MCF 10A (cell line): Measurements from ENCODE around the gene TGIF2. TPM values are rescaled to one million over a fixed set of nuclear protein-coding genes. Genes with fewer than 3 reads are reported as not detected.

ENCODE experiments used
- BruUV-seq: library from RNA; stranded (reverse); fragments of 400-500 nt; replicated peaks from 2 replicates; lab custom pipeline; 2021; lab: Mats Ljungman, UMichigan
- CTCF ChIA-PET: fragments of 300-600 bp; sonication (Branson Sonifier 250); formaldehyde crosslinking; extraction: SDS; loops from one replicate; lab custom pipeline; 2021; ENCODE audit warnings: antibody characterized with exemption, inconsistent platforms; lab: Yijun Ruan, JAX
- POLR2A ChIA-PET: fragments of 300-600, 350-650 bp; sonication (Branson Sonifier 250); formaldehyde crosslinking; extraction: SDS; loops from one replicate; lab custom pipeline; 2020; ENCODE audit warnings: antibody characterized with exemption, inconsistent platforms; lab: Yijun Ruan, JAX
- DNase-seq: peaks from one replicate; pipeline ENCODE4 v3.0.0-alpha.2; 2018; ENCODE audit not compliant: unreplicated experiment
- H3K27ac Mint-ChIP-seq: one replicate; pipeline ENCODE4 v1.8.0; 2022; ENCODE audit warnings: mild to moderate bottlenecking, low read depth, mixed read lengths; ENCODE audit not compliant: unreplicated experiment
- H3K27me3 Mint-ChIP-seq: one replicate; pipeline ENCODE4 v1.8.0; 2022; ENCODE audit warnings: mixed read lengths; ENCODE audit not compliant: insufficient read depth, unreplicated experiment
- H3K36me3 Mint-ChIP-seq: one replicate; pipeline ENCODE4 v1.8.0; 2022; ENCODE audit warnings: mild to moderate bottlenecking, moderate library complexity, mixed read lengths; ENCODE audit not compliant: insufficient read depth, unreplicated experiment
- H3K4me1 Mint-ChIP-seq: one replicate; pipeline ENCODE4 v1.8.0; 2022; ENCODE audit warnings: mixed read lengths; ENCODE audit not compliant: insufficient read depth, unreplicated experiment
- H3K4me3 Mint-ChIP-seq: one replicate; pipeline ENCODE4 v1.8.0; 2022; ENCODE audit warnings: mild to moderate bottlenecking, moderate library complexity, mixed read lengths; ENCODE audit not compliant: unreplicated experiment
- H3K9me3 Mint-ChIP-seq: one replicate; pipeline ENCODE4 v1.8.0; 2022; ENCODE audit warnings: mixed read lengths; ENCODE audit not compliant: unreplicated experiment
- CTCF ChIP-seq: fragments of 200-600 bp; IDR thresholded peaks from one replicate; pipeline ENCODE4 v1.8.0; 2022; ENCODE audit warnings: antibody characterized with exemption, mild to moderate bottlenecking; ENCODE audit not compliant: unreplicated experiment
- intact Hi-C: fragments of 100-400 bp; cut with micrococcal nuclease; formaldehyde crosslinking; loops from 2 replicates; pipeline ENCODE4 v1.14.1; 2022
- total RNA-seq: library from RNA; stranded (reverse); gene quantifications from 2 replicates; pipeline ENCODE4 v1.2.3, GENCODE V29; 2022

The TGIF2 gene
- total RNA-seq, 1 experiment from 2014 or later, result 9.7 TPM

- Mint-ChIP-seq H3K36me3 (no peaks in the 10 kb centered on the region), H3K27me3 (no peaks in the 10 kb centered on the region), H3K27ac (no peak overlapping the region), H3K4me1 (no peaks in the 10 kb centered on the region), H3K9me3 (no peaks in the 10 kb centered on the region), H3K4me3 (no peak overlapping the region)
- BruUV-seq, result no TSS peak
- DNase-seq, result no peak
- no peak for TF ChIP-seq CTCF
- ChIA-PET POLR2A (no interaction called here), CTCF (interaction anchor here (0.6 kb wide), 1 partner anchor 31 kb away, joined by 3 read pairs; no protein-coding TSS in a partner anchor)
- intact Hi-C loops, result no loop called here
Observed at GRCh38 chr20:36629719-36630681, 56.6 kb downstream of the TGIF2 start.

- no TSS peak for BruUV-seq
- intact Hi-C loops, result no loop called here
- no peak for DNase-seq
- TF ChIP-seq CTCF, result no peak
- Mint-ChIP-seq H3K4me1 (no peaks in the 10 kb centered on the region), H3K9me3 (no peaks in the 10 kb centered on the region), H3K27ac (no peak overlapping the region), H3K4me3 (no peak overlapping the region), H3K36me3 (no peaks in the 10 kb centered on the region), H3K27me3 (no peaks in the 10 kb centered on the region)
- POLR2A ChIA-PET, result no interaction called here
- CTCF ChIA-PET, result interaction anchor here (0.7 kb wide), 1 partner anchor 105 kb away, joined by 3 read pairs; no protein-coding TSS in a partner anchor
Observed at GRCh38 chr20:36631646-36632045, 58.2 kb downstream of the TGIF2 start.

GRCh38 chr20:36632147-36632486 is 58.7 kb downstream of the TGIF2 start:
- Mint-ChIP-seq H3K9me3 (no peaks in the 10 kb centered on the region), H3K4me1 (no peaks in the 10 kb centered on the region), H3K36me3 (no peaks in the 10 kb centered on the region), H3K27ac (no peak overlapping the region), H3K27me3 (no peaks in the 10 kb centered on the region), H3K4me3 (no peak overlapping the region)
- DNase-seq, result no peak
- no peak for TF ChIP-seq CTCF
- no TSS peak for BruUV-seq
- POLR2A ChIA-PET, result no interaction called here
- CTCF ChIA-PET, result interaction anchor here (0.8 kb wide), 1 partner anchor 124 kb away, joined by 3 read pairs; no protein-coding TSS in a partner anchor
- intact Hi-C loops, result no loop called here

GRCh38 chr20:36632487-36633284 is 59.3 kb downstream of the TGIF2 start:
- TF ChIP-seq CTCF, result no peak
- CTCF ChIA-PET, result interaction anchor here (0.6 to 1.7 kb wide), 4 partner anchors 13 to 123 kb away, joined by 3 to 4 read pairs (median 3); no protein-coding TSS in a partner anchor
- POLR2A ChIA-PET, result no interaction called here
- intact Hi-C loops, result no loop called here
- Mint-ChIP-seq H3K4me1 (no peaks in the 10 kb centered on the region), H3K9me3 (no peaks in the 10 kb centered on the region), H3K4me3 (no peak overlapping the region), H3K27ac (no peak overlapping the region), H3K27me3 (no peaks in the 10 kb centered on the region), H3K36me3 (no peaks in the 10 kb centered on the region)
- BruUV-seq, result no TSS peak
- DNase-seq, result no peak
